GM12878 (cell line): ENCODE data around the gene MROH7. TPM values are rescaled to one million over a fixed set of nuclear protein-coding genes. Genes with fewer than 3 reads are reported as not detected.

Experiments used
- ATAC-seq: fragments of 200-7000 bp; cut with Tn5 transposase; 3 replicates; pipeline ENCODE4 v1.9.1; 2020; ENCODE audit warnings: mild to moderate bottlenecking, moderate library complexity
- BruUV-seq: library from RNA; stranded (reverse); fragments of 400-500 nt; replicated peaks from 2 replicates; lab custom pipeline; 2021; lab: Mats Ljungman, UMichigan
- CTCF ChIA-PET: fragments of 300-600 bp; sonication (Branson Sonifier 250); formaldehyde crosslinking; extraction: SDS; loops from one replicate; lab custom pipeline; 2021; ENCODE audit warnings: inconsistent platforms; lab: Yijun Ruan, JAX
- POLR2A ChIA-PET: fragments of 350-600 bp; formaldehyde crosslinking; extraction: SDS; loops from one replicate; lab custom pipeline; 2021; ENCODE audit warnings: inconsistent platforms; lab: Charles Lee
- RAD21 ChIA-PET: fragments of 300-600 bp; sonication (Branson Sonifier 250); formaldehyde crosslinking; loops from one replicate; lab custom pipeline; 2023; ENCODE audit warnings: antibody characterized with exemption; ENCODE audit not compliant: unreplicated experiment; lab: Charles Lee
- SMC1A ChIA-PET: fragments of 300-600 bp; sonication (Branson Sonifier 250); formaldehyde crosslinking; loops from one replicate; lab custom pipeline; 2023; ENCODE audit not compliant: unreplicated experiment, uncharacterized antibody; lab: Charles Lee
- DNase-seq: peaks from one replicate; pipeline ENCODE4 v3.0.0-alpha.2; 2011; ENCODE audit warnings: low read depth, low spot score
- FAIRE-seq: peaks from 3 replicates; lab custom pipeline; 2011; peaks lifted over from hg19 to GRCh38; lab: Jason Lieb, UNC
- H2AFZ ChIP-seq: 2 replicates; pipeline ENCODE4 v1.6.0; 2011; ENCODE audit warnings: low read depth, low read length, control low read depth; ENCODE audit not compliant: control insufficient read depth
- H3K27ac ChIP-seq: 2 replicates; pipeline ENCODE4 v1.5.1; 2011; ENCODE audit warnings: control low read depth; ENCODE audit not compliant: control insufficient read depth, insufficient read depth
- H3K27me3 ChIP-seq, 2 experiments: replicated peaks in 1 of 2; 2 replicates each; pipeline versions ENCODE4 v1.6.0 to v1.6.1; 2011; ENCODE audit warnings: low read length in 1 of 2; ENCODE audit not compliant: control insufficient read depth in 2 of 2, insufficient read depth in 2 of 2
- H3K36me3 ChIP-seq, 2 experiments: 2 replicates each; pipeline ENCODE4 v1.5.1; 2011; ENCODE audit warnings: low read length in 1 of 2; ENCODE audit not compliant: control insufficient read depth in 2 of 2, insufficient read depth in 2 of 2
- H3K4me1 ChIP-seq: 2 replicates; pipeline ENCODE4 v1.6.1; 2011; ENCODE audit warnings: mild to moderate bottlenecking, low read length, moderate library complexity, mixed read lengths; ENCODE audit not compliant: control insufficient read depth, insufficient read depth
- H3K4me2 ChIP-seq: 2 replicates; pipeline ENCODE4 v1.6.0; 2011; ENCODE audit warnings: control low read depth; ENCODE audit not compliant: control insufficient read depth, insufficient read depth
- H3K4me3 ChIP-seq: fragments of 200-600 bp; sonication (generic); 2 replicates; pipeline ENCODE4 v1.5.1; 2016
- H3K79me2 ChIP-seq: 2 replicates; pipeline ENCODE4 v1.6.0; 2011; ENCODE audit warnings: low read length; ENCODE audit not compliant: control insufficient read depth, insufficient read depth
- H3K9ac ChIP-seq: 2 replicates; pipeline ENCODE4 v1.8.0; 2011; ENCODE audit warnings: low read length, control low read depth, mixed read lengths; ENCODE audit not compliant: control insufficient read depth, insufficient read depth
- H3K9me3 ChIP-seq: replicated peaks from 3 replicates; pipeline ENCODE4 v1.5.1; 2011; ENCODE audit warnings: mild to moderate bottlenecking, low read length; ENCODE audit not compliant: control insufficient read depth, insufficient read depth
- H4K20me1 ChIP-seq: 2 replicates; pipeline ENCODE4 v1.6.0; 2011; ENCODE audit not compliant: control insufficient read depth, insufficient read depth
- BHLHE40 ChIP-seq, 2 experiments: fragments of 450-650 bp in 1 of 2; IDR thresholded peaks; 2 replicates each; pipeline ENCODE4 v1.6.1; 2011 to 2017; ENCODE audit warnings: low read depth in 2 of 2, borderline replicate concordance in 1 of 2, improper control_type of control experiment in 1 of 2, low read length in 1 of 2, mild to moderate bottlenecking in 1 of 2
- ELK1 ChIP-seq: IDR thresholded peaks from 2 replicates; pipeline ENCODE4 v1.6.1; 2012; ENCODE audit warnings: low read depth, low read length, improper control_type of control experiment
- KDM1A ChIP-seq: fragments of 200-600 bp; sonication (generic); IDR thresholded peaks from 2 replicates; pipeline ENCODE4 v1.6.1; 2016; ENCODE audit warnings: borderline replicate concordance
- MLLT1 ChIP-seq: fragments of 450-650 bp; IDR thresholded peaks from 2 replicates; pipeline ENCODE4 v1.6.1; 2016; ENCODE audit warnings: mild to moderate bottlenecking
- MTA2 ChIP-seq: fragments of 450-650 bp; IDR thresholded peaks from 2 replicates; pipeline ENCODE4 v1.6.1; 2016; ENCODE audit warnings: low read depth, mild to moderate bottlenecking, moderate library complexity
- NFXL1 ChIP-seq: fragments of 450-650 bp; IDR thresholded peaks from 2 replicates; pipeline ENCODE4 v1.6.1; 2017; ENCODE audit warnings: antibody characterized with exemption, mild to moderate bottlenecking, borderline replicate concordance
- PAX5 ChIP-seq: IDR thresholded peaks from 2 replicates; pipeline ENCODE4 v1.6.1; 2011; ENCODE audit warnings: low read depth, low read length, borderline replicate concordance
- PRDM15 ChIP-seq: fragments of 450-650 bp; formaldehyde crosslinking; IDR thresholded peaks from 2 replicates; pipeline ENCODE4 v1.4.0; 2020; ENCODE audit warnings: mild to moderate bottlenecking, moderate library complexity
- SMAD5 ChIP-seq: IDR thresholded peaks from 2 replicates; pipeline ENCODE4 v1.6.1; 2016; ENCODE audit warnings: antibody characterized with exemption, low read depth
- SREBF1 ChIP-seq: IDR thresholded peaks from 2 replicates; pipeline ENCODE4 v1.6.1; 2012; ENCODE audit warnings: mild to moderate bottlenecking, low read length
- TBL1XR1 ChIP-seq: IDR thresholded peaks from 2 replicates; pipeline ENCODE4 v1.6.1; 2012; ENCODE audit warnings: low read depth, low read length, improper control_type of control experiment
- TCF12 ChIP-seq: IDR thresholded peaks from 2 replicates; pipeline ENCODE4 v1.6.1; 2011; ENCODE audit warnings: low read depth, mild to moderate bottlenecking, low read length
- WRNIP1 ChIP-seq: IDR thresholded peaks from 2 replicates; pipeline ENCODE4 v1.6.1; 2011; ENCODE audit warnings: low read depth, low read length, improper control_type of control experiment, borderline replicate concordance
- ZNF24 ChIP-seq: fragments of 450-650 bp; IDR thresholded peaks from 2 replicates; pipeline ENCODE4 v1.6.1; 2017; ENCODE audit warnings: antibody characterized with exemption, mild to moderate bottlenecking
- WGBS: methylation state at CpG from one replicate; pipeline ENCODE4 v1.1.6; 2016; ENCODE audit warnings: low lambda C conversion rate; ENCODE audit not compliant: insufficient replicate concordance, insufficient coverage; ENCODE audit errors: missing lambda C conversion rate; 5-methylcytosine and 5-hydroxymethylcytosine counted together
- in situ Hi-C: fragments of 300-500 bp; cut with MboI; formaldehyde crosslinking; loops from 9 replicates; pipeline ENCODE4 v1.14.3; 2018; ENCODE audit warnings: mixed read lengths
- intact Hi-C: fragments of 100-400 bp; cut with micrococcal nuclease; formaldehyde crosslinking; loops from one replicate; pipeline ENCODE4 v1.14.2; 2022; ENCODE audit not compliant: unreplicated experiment
- polyA plus RNA-seq, 11 experiments: library from polyadenylated mRNA; depleted of rRNA in 4 of 11; unstranded in 6 of 11; stranded (reverse) in 5 of 11; fragments of >200 nt; fragmentation: Nextera tagmentation in 4 of 11; fragmentation: Illumina TruSeq in 1 of 11; extraction: Ambion mirVana in 4 of 11; extraction: Trizol in 1 of 11; gene quantifications; 1 replicate in 1 of 11; 2 replicates in 10 of 11; pipeline versions ENCODE4 v1.2.1 to v1.2.3, GENCODE V29; 2011 to 2016; ENCODE audit warnings: inconsistent platforms in 2 of 11, missing spikeins in 2 of 11, low read depth in 1 of 11
- total RNA-seq, 4 experiments: library from RNA; depleted of rRNA in 3 of 4; stranded (reverse); fragments of >200 nt in 3 of 4; fragmentation: Illumina TruSeq in 1 of 4; extraction: Trizol in 1 of 4; gene quantifications; 2 replicates each; pipeline versions ENCODE4 v1.2.1 to v1.2.3, GENCODE V29; 2013 to 2021

The MROH7 gene
- total and polyA plus RNA-seq, 10 of the 15 experiments (the other 5 are each of a cell fraction or from before 2014, with no cell fraction given), result 0.11 TPM; not detected in 9

- DNase-seq (no peak), FAIRE-seq (no peak), ATAC-seq (no peak)
- intact Hi-C loops, result no loop called here
- POLR2A ChIA-PET, result no interaction called here
- H3K4me3 ChIP-seq, result no peak overlapping the region
- RAD21 ChIA-PET, result no interaction called here
- BruUV-seq, result no TSS peak
- H3K79me2 ChIP-seq, result no peaks in the 10 kb centered on the region
- no peaks in the 10 kb centered on the region for H3K27me3 ChIP-seq
- H2AFZ ChIP-seq, result no peak overlapping the region
- 44% methylated on average over 3 of the region's 3 CpGs for WGBS
- H3K4me2 ChIP-seq, result no peak overlapping the region
- no peak overlapping the region for H3K27ac ChIP-seq
- in situ Hi-C loops, result no loop called here
- CTCF ChIA-PET, result no interaction called here
- no peak for TF ChIP-seq PAX5
- no peak for TF ChIP-seq MTA2
- TF ChIP-seq TCF12, result no peak
- no peak for TF ChIP-seq PRDM15
- TF ChIP-seq BHLHE40 (IDR thresholded peaks at IDR 0.05; ENCODE audit: borderline replicate concordance in 1 of 2, low read depth in 2 of 2, low read length in 1 of 2), result no peak
- no peak for TF ChIP-seq WRNIP1
- TF ChIP-seq ZNF24, result no peak
- TF ChIP-seq TBL1XR1, result no peak
- no peak for TF ChIP-seq ELK1
- no peak for TF ChIP-seq SMAD5
- TF ChIP-seq KDM1A, result no peak
- TF ChIP-seq NFXL1, result no peak
- no peak for TF ChIP-seq MLLT1
- TF ChIP-seq SREBF1, result no peak
- H3K36me3 ChIP-seq, result no peaks in the 10 kb centered on the region
- SMC1A ChIA-PET, result no interaction called here
- no peaks in the 10 kb centered on the region for H4K20me1 ChIP-seq
- no peak overlapping the region for H3K9ac ChIP-seq
- no peaks in the 10 kb centered on the region for H3K4me1 ChIP-seq
- no peaks in the 10 kb centered on the region for H3K9me3 ChIP-seq
These were observed 45.6 kb upstream of the MROH7 start for GRCh38 chr1:54595956-54596498.
